ENCODE measurements around the gene CNTN2. TPM values are rescaled to one million over a fixed set of nuclear protein-coding genes. Genes with fewer than 3 reads are reported as not detected.

Gene CNTN2
- total RNA-seq, 1 donor from 2014 or later, result 7.4 TPM

GRCh38 chr1:205111354-205111753, 68.3 kb downstream of the CNTN2 start:
- Histone ChIP-seq H3K4me1 (no peaks in the 10 kb centered on the region), H3K27me3 (no peaks in the 10 kb centered on the region), H3K4me3 (no peak overlapping the region), H3K27ac (no peak overlapping the region), H3K9me3 (no peaks in the 10 kb centered on the region), H3K36me3 (peaks cover 0 to 35% of the 10 kb centered on the region in 2 donors)
- TF ChIP-seq POLR2A (IDR thresholded peaks at IDR 0.05) (no peak), POLR2AphosphoS5 (IDR thresholded peaks at IDR 0.05; ENCODE audit: insufficient read depth in 1 of 2, low read depth in 1 of 2) (no peak), CTCF (IDR thresholded peaks at IDR 0.05) (no peak)
- no peak for DNase-seq (ENCODE audit: extremely low spot score in 2 of 2)
- intact Hi-C loops (cut with DNase I), result loop anchor here (10.0 kb wide), 1 partner anchor 143 kb away; no protein-coding TSS in a partner anchor

- Histone ChIP-seq H3K27ac (no peak overlapping the region), H3K27me3 (no peaks in the 10 kb centered on the region), H3K4me3 (no peak overlapping the region), H3K4me1 (peaks cover 40% of the 10 kb centered on the region), H3K9me3 (no peaks in the 10 kb centered on the region), H3K36me3 (peaks cover 0 to 11% of the 10 kb centered on the region in 2 donors)
- intact Hi-C loops (cut with DNase I), result loop anchor here (10.0 kb wide), 1 partner anchor 136 kb away; no protein-coding TSS in a partner anchor
- TF ChIP-seq CTCF (IDR thresholded peaks at IDR 0.05), result no peak
- no peak for TF ChIP-seq POLR2AphosphoS5 (IDR thresholded peaks at IDR 0.05; ENCODE audit: insufficient read depth in 1 of 2, low read depth in 1 of 2)
- TF ChIP-seq POLR2A (IDR thresholded peaks at IDR 0.05), result no peak
- no peak for DNase-seq (ENCODE audit: extremely low spot score in 2 of 2)
These were observed 75.7 kb downstream of the CNTN2 start for GRCh38 chr1:205118752-205119151.

GRCh38 chr1:205121660-205122488, 78.9 kb downstream of the CNTN2 start, which contains the start of gene RBBP5:
Gene RBBP5 (minus strand): TSS chr1:205121978. CDS start chr1:205121873, 105 bp downstream.
- Histone ChIP-seq H3K4me3 (peak within 1 kb of the TSS; percentile 70 to 97), H3K27ac (peak within 1 kb of the TSS; percentile 86), H3K9me3 (no peaks in the 10 kb centered on the region), H3K36me3 (no peaks in the 10 kb centered on the region), H3K27me3 (no peaks in the 10 kb centered on the region), H3K4me1 (peaks cover 40% of the 10 kb centered on the region)
- intact Hi-C loops (cut with DNase I), result no loop called here
- peak in 1 of 2 donors; percentile 96 for DNase-seq (ENCODE audit: extremely low spot score in 2 of 2)
- TF ChIP-seq POLR2AphosphoS5 (IDR thresholded peaks at IDR 0.05; ENCODE audit: insufficient read depth in 1 of 2, low read depth in 1 of 2) (peak; percentile 92 to 93), CTCF (IDR thresholded peaks at IDR 0.05) (peak in 2 of 3 experiments; percentile 33 to 47), POLR2A (IDR thresholded peaks at IDR 0.05) (peak in 1 of 2 donors; percentile 55)

GRCh38 chr1:205122489-205122882, 79.5 kb downstream of the CNTN2 start:
- no peak for TF ChIP-seq POLR2AphosphoS5 (IDR thresholded peaks at IDR 0.05; ENCODE audit: insufficient read depth in 1 of 2, low read depth in 1 of 2)
- no peak for TF ChIP-seq CTCF (IDR thresholded peaks at IDR 0.05)
- no peak for TF ChIP-seq POLR2A (IDR thresholded peaks at IDR 0.05)
- Histone ChIP-seq H3K27me3 (no peaks in the 10 kb centered on the region), H3K36me3 (no peaks in the 10 kb centered on the region), H3K9me3 (no peaks in the 10 kb centered on the region), H3K27ac (peak overlapping the region; percentile 86), H3K4me1 (peaks cover 40% of the 10 kb centered on the region), H3K4me3 (peak overlapping the region; percentile 70 to 97)
- DNase-seq (ENCODE audit: extremely low spot score in 2 of 2), result no peak
- intact Hi-C loops (cut with DNase I), result no loop called here

GRCh38 chr1:205124726-205125125, 81.7 kb downstream of the CNTN2 start:
- Histone ChIP-seq H3K27me3 (no peaks in the 10 kb centered on the region), H3K36me3 (no peaks in the 10 kb centered on the region), H3K27ac (no peak overlapping the region), H3K4me1 (peaks cover 22% of the 10 kb centered on the region), H3K9me3 (no peaks in the 10 kb centered on the region), H3K4me3 (no peak overlapping the region)
- intact Hi-C loops (cut with DNase I), result no loop called here
- DNase-seq (ENCODE audit: extremely low spot score in 2 of 2), result no peak
- TF ChIP-seq POLR2AphosphoS5 (IDR thresholded peaks at IDR 0.05; ENCODE audit: insufficient read depth in 1 of 2, low read depth in 1 of 2), result no peak
- no peak for TF ChIP-seq CTCF (IDR thresholded peaks at IDR 0.05)
- TF ChIP-seq POLR2A (IDR thresholded peaks at IDR 0.05), result no peak
